ENCODE results near the gene PRKN.

DNA sequence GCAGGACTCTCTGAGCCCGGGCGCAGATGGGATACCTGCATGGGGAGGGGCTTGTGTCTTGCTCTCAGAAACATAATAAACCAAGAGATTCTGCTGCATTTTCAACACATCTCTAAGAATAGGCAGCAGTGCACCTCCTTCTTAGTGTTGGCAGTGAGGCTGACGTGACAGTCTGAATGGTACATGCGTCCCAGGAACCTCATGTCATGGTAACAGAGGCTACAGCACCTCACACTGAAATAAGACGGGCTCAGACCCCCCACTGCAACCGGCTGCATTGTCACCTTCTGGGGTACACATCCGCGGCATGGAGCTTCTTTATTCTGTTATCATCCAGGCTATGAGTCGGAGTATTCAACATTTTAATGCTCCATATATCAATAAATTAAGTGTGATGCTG lies 1056.4 kb downstream of the PRKN start:
- TF ChIP-seq, protein P1, sequence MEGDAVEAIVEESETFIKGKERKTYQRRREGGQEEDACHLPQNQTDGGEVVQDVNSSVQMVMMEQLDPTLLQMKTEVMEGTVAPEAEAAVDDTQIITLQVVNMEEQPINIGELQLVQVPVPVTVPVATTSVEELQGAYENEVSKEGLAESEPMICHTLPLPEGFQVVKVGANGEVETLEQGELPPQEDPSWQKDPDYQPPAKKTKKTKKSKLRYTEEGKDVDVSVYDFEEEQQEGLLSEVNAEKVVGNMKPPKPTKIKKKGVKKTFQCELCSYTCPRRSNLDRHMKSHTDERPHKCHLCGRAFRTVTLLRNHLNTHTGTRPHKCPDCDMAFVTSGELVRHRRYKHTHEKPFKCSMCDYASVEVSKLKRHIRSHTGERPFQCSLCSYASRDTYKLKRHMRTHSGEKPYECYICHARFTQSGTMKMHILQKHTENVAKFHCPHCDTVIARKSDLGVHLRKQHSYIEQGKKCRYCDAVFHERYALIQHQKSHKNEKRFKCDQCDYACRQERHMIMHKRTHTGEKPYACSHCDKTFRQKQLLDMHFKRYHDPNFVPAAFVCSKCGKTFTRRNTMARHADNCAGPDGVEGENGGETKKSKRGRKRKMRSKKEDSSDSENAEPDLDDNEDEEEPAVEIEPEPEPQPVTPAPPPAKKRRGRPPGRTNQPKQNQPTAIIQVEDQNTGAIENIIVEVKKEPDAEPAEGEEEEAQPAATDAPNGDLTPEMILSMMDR (IDR thresholded peaks at IDR 0.05): no peak
- TF ChIP-seq, protein P2, sequence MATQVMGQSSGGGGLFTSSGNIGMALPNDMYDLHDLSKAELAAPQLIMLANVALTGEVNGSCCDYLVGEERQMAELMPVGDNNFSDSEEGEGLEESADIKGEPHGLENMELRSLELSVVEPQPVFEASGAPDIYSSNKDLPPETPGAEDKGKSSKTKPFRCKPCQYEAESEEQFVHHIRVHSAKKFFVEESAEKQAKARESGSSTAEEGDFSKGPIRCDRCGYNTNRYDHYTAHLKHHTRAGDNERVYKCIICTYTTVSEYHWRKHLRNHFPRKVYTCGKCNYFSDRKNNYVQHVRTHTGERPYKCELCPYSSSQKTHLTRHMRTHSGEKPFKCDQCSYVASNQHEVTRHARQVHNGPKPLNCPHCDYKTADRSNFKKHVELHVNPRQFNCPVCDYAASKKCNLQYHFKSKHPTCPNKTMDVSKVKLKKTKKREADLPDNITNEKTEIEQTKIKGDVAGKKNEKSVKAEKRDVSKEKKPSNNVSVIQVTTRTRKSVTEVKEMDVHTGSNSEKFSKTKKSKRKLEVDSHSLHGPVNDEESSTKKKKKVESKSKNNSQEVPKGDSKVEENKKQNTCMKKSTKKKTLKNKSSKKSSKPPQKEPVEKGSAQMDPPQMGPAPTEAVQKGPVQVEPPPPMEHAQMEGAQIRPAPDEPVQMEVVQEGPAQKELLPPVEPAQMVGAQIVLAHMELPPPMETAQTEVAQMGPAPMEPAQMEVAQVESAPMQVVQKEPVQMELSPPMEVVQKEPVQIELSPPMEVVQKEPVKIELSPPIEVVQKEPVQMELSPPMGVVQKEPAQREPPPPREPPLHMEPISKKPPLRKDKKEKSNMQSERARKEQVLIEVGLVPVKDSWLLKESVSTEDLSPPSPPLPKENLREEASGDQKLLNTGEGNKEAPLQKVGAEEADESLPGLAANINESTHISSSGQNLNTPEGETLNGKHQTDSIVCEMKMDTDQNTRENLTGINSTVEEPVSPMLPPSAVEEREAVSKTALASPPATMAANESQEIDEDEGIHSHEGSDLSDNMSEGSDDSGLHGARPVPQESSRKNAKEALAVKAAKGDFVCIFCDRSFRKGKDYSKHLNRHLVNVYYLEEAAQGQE (IDR thresholded peaks at IDR 0.05; ENCODE audit: insufficient read depth in 1 of 2, low read depth in 2 of 2, low read length in 1 of 2): no peak
- TF ChIP-seq SIN3A (IDR thresholded peaks at IDR 0.05; ENCODE audit: borderline replicate concordance, insufficient read depth, low read depth, low read length) (no peak), POLR2AphosphoS5 (IDR thresholded peaks at IDR 0.05; ENCODE audit: low read depth, low read length) (no peak)
